GM12878 (cell line): ENCODE results near the gene TMEM87A. TPM values are rescaled to one million over a fixed set of nuclear protein-coding genes. Genes with fewer than 3 reads are reported as not detected.

ENCODE experiments used
- BHLHE40 ChIP-seq, 2 experiments: fragments of 450-650 bp in 1 of 2; IDR thresholded peaks; 2 replicates each; pipeline ENCODE4 v1.6.1; 2011 to 2017; ENCODE audit warnings: low read depth in 2 of 2, borderline replicate concordance in 1 of 2, improper control_type of control experiment in 1 of 2, low read length in 1 of 2, mild to moderate bottlenecking in 1 of 2
- CHD2 ChIP-seq: IDR thresholded peaks from 2 replicates; pipeline ENCODE4 v1.6.1; 2011; ENCODE audit warnings: low read depth, low read length, improper control_type of control experiment, borderline replicate concordance
- CREB1 ChIP-seq: IDR thresholded peaks from 2 replicates; pipeline ENCODE4 v1.6.1; 2012; ENCODE audit warnings: low read depth, mild to moderate bottlenecking, inconsistent platforms
- DPF2 ChIP-seq: fragments of 450-650 bp; IDR thresholded peaks from 2 replicates; pipeline ENCODE4 v1.6.1; 2017; ENCODE audit warnings: mild to moderate bottlenecking
- E2F4 ChIP-seq: IDR thresholded peaks from 2 replicates; pipeline ENCODE4 v1.6.1; 2012; ENCODE audit warnings: low read depth, low read length, improper control_type of control experiment
- JUND ChIP-seq: IDR thresholded peaks from 2 replicates; pipeline ENCODE4 v1.6.1; 2012; ENCODE audit warnings: low read depth, mild to moderate bottlenecking, low read length, improper control_type of control experiment, moderate library complexity
- MEF2B ChIP-seq: fragments of 450-650 bp; IDR thresholded peaks from 2 replicates; pipeline ENCODE4 v1.6.1; 2018; ENCODE audit warnings: mild to moderate bottlenecking, moderate library complexity; ENCODE audit not compliant: partially characterized antibody, poor library complexity, severe bottlenecking
- POLR2AphosphoS2 ChIP-seq: IDR thresholded peaks from 2 replicates; pipeline ENCODE4 v1.6.1; 2011; ENCODE audit warnings: low read depth, mild to moderate bottlenecking, low read length, improper control_type of control experiment, moderate library complexity
- RB1 ChIP-seq: fragments of 450-650 bp; formaldehyde crosslinking; IDR thresholded peaks from 2 replicates; pipeline ENCODE4 v1.6.1; 2017; ENCODE audit warnings: mild to moderate bottlenecking, borderline replicate concordance
- RBBP5 ChIP-seq: fragments of 200-600 bp; sonication (generic); conservative IDR thresholded peaks from 2 replicates; pipeline ENCODE4 v1.6.1; 2016
- SIN3A ChIP-seq: IDR thresholded peaks from 2 replicates; pipeline ENCODE4 v1.6.1; 2012; ENCODE audit warnings: low read depth, low read length, improper control_type of control experiment
- SIX5 ChIP-seq: IDR thresholded peaks from 2 replicates; pipeline ENCODE4 v1.6.1; 2011; ENCODE audit warnings: mild to moderate bottlenecking, low read depth, low read length, moderate library complexity; ENCODE audit not compliant: severe bottlenecking
- SKIL ChIP-seq: fragments of 450-650 bp; IDR thresholded peaks from 2 replicates; pipeline ENCODE4 v1.6.1; 2017; ENCODE audit warnings: mild to moderate bottlenecking, low read depth, inconsistent platforms; ENCODE audit not compliant: poor library complexity, severe bottlenecking
- SPI1 ChIP-seq: IDR thresholded peaks from 2 replicates; pipeline ENCODE4 v1.6.1; 2011; ENCODE audit warnings: low read depth, mild to moderate bottlenecking, low read length, moderate library complexity, borderline replicate concordance; ENCODE audit not compliant: insufficient read depth
- YY1 ChIP-seq: IDR thresholded peaks from 2 replicates; pipeline ENCODE4 v1.6.1; 2011; ENCODE audit warnings: low read depth, mild to moderate bottlenecking, low read length
- ZBED1 ChIP-seq: IDR thresholded peaks from 2 replicates; pipeline ENCODE4 v1.6.1; 2016; ENCODE audit warnings: borderline replicate concordance
- ZBTB11 ChIP-seq: fragments of 450-650 bp; formaldehyde crosslinking; IDR thresholded peaks from 2 replicates; pipeline ENCODE4 v1.5.0; 2022; ENCODE audit warnings: mild to moderate bottlenecking, missing genetic modification characterization
- ZNF687 ChIP-seq: fragments of 450-650 bp; IDR thresholded peaks from 2 replicates; pipeline ENCODE4 v1.6.1; 2017; ENCODE audit warnings: mild to moderate bottlenecking, moderate library complexity
- polyA plus RNA-seq, 11 experiments: library from polyadenylated mRNA; depleted of rRNA in 4 of 11; unstranded in 6 of 11; stranded (reverse) in 5 of 11; fragments of >200 nt; fragmentation: Nextera tagmentation in 4 of 11; fragmentation: Illumina TruSeq in 1 of 11; extraction: Ambion mirVana in 4 of 11; extraction: Trizol in 1 of 11; gene quantifications; 1 replicate in 1 of 11; 2 replicates in 10 of 11; pipeline versions ENCODE4 v1.2.1 to v1.2.3, GENCODE V29; 2011 to 2016; ENCODE audit warnings: inconsistent platforms in 2 of 11, missing spikeins in 2 of 11, low read depth in 1 of 11
- total RNA-seq, 4 experiments: library from RNA; depleted of rRNA in 3 of 4; stranded (reverse); fragments of >200 nt in 3 of 4; fragmentation: Illumina TruSeq in 1 of 4; extraction: Trizol in 1 of 4; gene quantifications; 2 replicates each; pipeline versions ENCODE4 v1.2.1 to v1.2.3, GENCODE V29; 2013 to 2021

Gene TMEM87A
- total and polyA plus RNA-seq, 10 of the 15 experiments (the other 5 are each of a cell fraction or from before 2014, with no cell fraction given) = 18.2 to 53.2 (median 33.4) TPM

GRCh38 chr15:42273900-42274701, 868 bp upstream of the TMEM87A start (continued):
- no peak for TF ChIP-seq ZBTB11 (CRISPR knock-in tag)
- TF ChIP-seq ZNF687 = peak; percentile 20; the same call in 1 of the 2 replicates
- peak; percentile 18 for TF ChIP-seq SKIL
- TF ChIP-seq BHLHE40 (IDR thresholded peaks at IDR 0.05; ENCODE audit: borderline replicate concordance in 1 of 2, low read depth in 2 of 2, low read length in 1 of 2) = peak; percentile 73 to 78
- TF ChIP-seq DPF2 = 0 out of 2 replicates have a peak, but pooled peaks have one; percentile 56
- no peak for TF ChIP-seq RBBP5
- peak; percentile 26; the same call in 1 of the 2 replicates for TF ChIP-seq SIN3A
- 0 out of 2 replicates have a peak, but pooled peaks have one; percentile 34 for TF ChIP-seq CREB1
- peak; percentile 31; the same call in 1 of the 2 replicates for TF ChIP-seq RB1
- peak; percentile 37; the same call in 1 of the 2 replicates for TF ChIP-seq YY1
- TF ChIP-seq SIX5 = no peak
- no peak for TF ChIP-seq POLR2AphosphoS2
- no peak for TF ChIP-seq E2F4
- no peak for TF ChIP-seq JUND
- TF ChIP-seq ZBED1 = no peak; the same call in 1 of the 2 replicates
- TF ChIP-seq SPI1 = peak; percentile 76
- TF ChIP-seq MEF2B = no peak
- no peak for TF ChIP-seq CHD2
